HepG2 (cell line): ENCODE results near the gene F12. TPM values are rescaled to one million over a fixed set of nuclear protein-coding genes. Genes with fewer than 3 reads are reported as not detected.
A peak's percentile ranks its signal among the peaks of the same experiment; 100 is the strongest.

Experiments used
- GMEB1 ChIP-seq: sonication (generic); formaldehyde crosslinking; IDR thresholded peaks from 2 replicates; pipeline ENCODE4 v1.5.1; 2020; ENCODE audit warnings: missing genetic modification reagents, mild to moderate bottlenecking, borderline replicate concordance
- HCFC1 ChIP-seq: fragments of 150-350 bp; IDR thresholded peaks from 2 replicates; pipeline ENCODE4 v1.6.1; 2014; ENCODE audit warnings: low read depth, low read length
- HMGA1 ChIP-seq: sonication (generic); formaldehyde crosslinking; conservative IDR thresholded peaks from 2 replicates; pipeline ENCODE4 v1.4.0; 2020; ENCODE audit warnings: missing genetic modification reagents
- NAIF1 ChIP-seq: sonication (generic); formaldehyde crosslinking; IDR thresholded peaks from 2 replicates; pipeline ENCODE4 v1.5.0; 2020; ENCODE audit warnings: mild to moderate bottlenecking, missing genetic modification reagents, borderline replicate concordance
- RFX5 ChIP-seq: IDR thresholded peaks from 2 replicates; pipeline ENCODE4 v1.6.1; 2011; ENCODE audit warnings: low read depth, low read length, improper control_type of control experiment
- SCMH1 ChIP-seq: sonication (generic); formaldehyde crosslinking; IDR thresholded peaks from 2 replicates; pipeline ENCODE4 v1.9.0; 2021; ENCODE audit warnings: missing genetic modification reagents, mild to moderate bottlenecking, borderline replicate concordance
- SIX1 ChIP-seq: sonication (generic); formaldehyde crosslinking; IDR thresholded peaks from 2 replicates; pipeline ENCODE4 v1.4.0; 2020; ENCODE audit warnings: missing genetic modification reagents, borderline replicate concordance
- ZBTB7A ChIP-seq: sonication (generic); formaldehyde crosslinking; IDR thresholded peaks from 2 replicates; pipeline ENCODE4 v1.8.0; 2022; ENCODE audit warnings: mild to moderate bottlenecking, missing genetic modification reagents
- ZKSCAN5 ChIP-seq: sonication (generic); formaldehyde crosslinking; IDR thresholded peaks from 2 replicates; pipeline ENCODE4 v1.5.1; 2020; ENCODE audit warnings: mild to moderate bottlenecking, missing genetic modification reagents
- ZNF143 ChIP-seq: sonication (generic); formaldehyde crosslinking; IDR thresholded peaks from 2 replicates; pipeline ENCODE4 v1.4.0; 2020; ENCODE audit warnings: missing genetic modification reagents
- ZNF263 ChIP-seq: sonication (generic); formaldehyde crosslinking; IDR thresholded peaks from 2 replicates; pipeline ENCODE4 v1.4.0; 2020; ENCODE audit warnings: missing genetic modification reagents
- ZNF281 ChIP-seq: sonication (generic); formaldehyde crosslinking; IDR thresholded peaks from 2 replicates; pipeline ENCODE4 v1.4.0; 2020; ENCODE audit warnings: missing genetic modification reagents, borderline replicate concordance
- ZNF430 ChIP-seq: sonication (generic); formaldehyde crosslinking; IDR thresholded peaks from 2 replicates; pipeline ENCODE4 v1.9.0; 2021; ENCODE audit warnings: mild to moderate bottlenecking, missing genetic modification reagents
- ZNF543 ChIP-seq: sonication (generic); formaldehyde crosslinking; IDR thresholded peaks from 2 replicates; pipeline ENCODE4 v1.4.0; 2020; ENCODE audit warnings: mild to moderate bottlenecking, missing genetic modification reagents
- ZNF580 ChIP-seq: IDR thresholded peaks from 2 replicates; pipeline ENCODE4 v1.6.1; 2016; ENCODE audit warnings: low read depth, borderline replicate concordance
- ZNF619 ChIP-seq: sonication (generic); formaldehyde crosslinking; IDR thresholded peaks from 2 replicates; pipeline ENCODE4 v1.4.0; 2020; ENCODE audit warnings: mild to moderate bottlenecking, missing genetic modification reagents
- ZNF670 ChIP-seq: sonication (generic); formaldehyde crosslinking; IDR thresholded peaks from 2 replicates; pipeline ENCODE4 v1.8.0; 2022; ENCODE audit warnings: mild to moderate bottlenecking, missing genetic modification reagents, borderline replicate concordance
- polyA plus RNA-seq, 8 experiments: library from polyadenylated mRNA; depleted of rRNA in 3 of 8; stranded (reverse) in 7 of 8; unstranded in 1 of 8; fragments of >200 nt; fragmentation: Illumina TruSeq in 4 of 8; extraction: Trizol in 4 of 8; gene quantifications; 2 replicates each; pipeline versions ENCODE4 v1.2.1 to v1.2.3, GENCODE V29; 2011 to 2016; ENCODE audit warnings: low read depth in 4 of 8, missing spikeins in 1 of 8, mixed read lengths in 1 of 8; ENCODE audit not compliant: insufficient read depth in 1 of 8
- total RNA-seq, 5 experiments: library from RNA; depleted of rRNA; stranded (reverse); fragments of >200 nt; fragmentation: Illumina TruSeq; extraction: Trizol; gene quantifications; 2 replicates each; pipeline ENCODE4 v1.2.3, GENCODE V29; 2016; ENCODE audit warnings: low read depth in 1 of 5
- TF ChIP-seq, protein P1 (sequence below): sonication (generic); formaldehyde crosslinking; IDR thresholded peaks from 2 replicates; pipeline ENCODE4 v1.4.0; 2020; ENCODE audit warnings: missing genetic modification reagents
- TF ChIP-seq, protein P2 (sequence below): sonication (generic); formaldehyde crosslinking; IDR thresholded peaks from 2 replicates; pipeline ENCODE4 v1.8.0; 2022; ENCODE audit warnings: missing genetic modification reagents, low read depth, mild to moderate bottlenecking, borderline replicate concordance
- TF ChIP-seq, protein P3 (sequence below), 2 experiments: sonication (generic) in 1 of 2; formaldehyde crosslinking in 1 of 2; IDR thresholded peaks; 2 replicates each; pipeline versions ENCODE4 v1.5.1 to v1.6.1; 2011 to 2020; ENCODE audit warnings: borderline replicate concordance in 1 of 2, low read depth in 1 of 2, low read length in 1 of 2, mild to moderate bottlenecking in 1 of 2, missing genetic modification reagents in 1 of 2, moderate library complexity in 1 of 2

Gene F12
- total and polyA plus RNA-seq, 2 of the 13 experiments (the other 11 are each of a cell fraction or from before 2014, with no cell fraction given): 2.5 to 3.0 TPM

- TF ChIP-seq ZKSCAN5 (CRISPR knock-in tag) (no peak), RFX5 (no peak), ZNF430 (CRISPR knock-in tag) (peak; percentile 31), ZNF580 (no peak), SCMH1 (CRISPR knock-in tag) (no peak), ZNF670 (CRISPR knock-in tag) (no peak), ZBTB7A (CRISPR knock-in tag) (peak; percentile 55; the same call in 1 of the 2 replicates), ZNF281 (CRISPR knock-in tag) (peak; percentile 60; the same call in 1 of the 2 replicates), HCFC1 (no peak), NAIF1 (CRISPR knock-in tag) (no peak), ZNF143 (CRISPR knock-in tag) (no peak), HMGA1 (CRISPR knock-in tag) (no peak), SIX1 (CRISPR knock-in tag) (no peak), ZNF543 (CRISPR knock-in tag) (peak; percentile 66; the same call in 1 of the 2 replicates), GMEB1 (no peak), ZNF263 (CRISPR knock-in tag) (peak; percentile 97), ZNF619 (CRISPR knock-in tag) (no peak)
- TF ChIP-seq, protein P1, sequence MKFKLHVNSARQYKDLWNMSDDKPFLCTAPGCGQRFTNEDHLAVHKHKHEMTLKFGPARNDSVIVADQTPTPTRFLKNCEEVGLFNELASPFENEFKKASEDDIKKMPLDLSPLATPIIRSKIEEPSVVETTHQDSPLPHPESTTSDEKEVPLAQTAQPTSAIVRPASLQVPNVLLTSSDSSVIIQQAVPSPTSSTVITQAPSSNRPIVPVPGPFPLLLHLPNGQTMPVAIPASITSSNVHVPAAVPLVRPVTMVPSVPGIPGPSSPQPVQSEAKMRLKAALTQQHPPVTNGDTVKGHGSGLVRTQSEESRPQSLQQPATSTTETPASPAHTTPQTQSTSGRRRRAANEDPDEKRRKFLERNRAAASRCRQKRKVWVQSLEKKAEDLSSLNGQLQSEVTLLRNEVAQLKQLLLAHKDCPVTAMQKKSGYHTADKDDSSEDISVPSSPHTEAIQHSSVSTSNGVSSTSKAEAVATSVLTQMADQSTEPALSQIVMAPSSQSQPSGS (CRISPR knock-in tag): 0 out of 2 replicates have a peak, but pooled peaks have one; percentile 43
- TF ChIP-seq, protein P2, sequence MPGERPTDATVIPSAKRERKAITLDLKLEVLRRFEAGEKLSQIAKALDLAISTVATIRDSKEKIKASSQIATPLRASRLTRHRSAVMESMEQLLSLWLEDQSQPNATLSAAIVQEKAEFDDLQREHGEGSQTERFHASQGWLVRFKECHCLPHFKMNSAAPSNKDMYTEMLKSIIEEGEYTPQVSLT (CRISPR knock-in tag): no peak
- TF ChIP-seq, protein P3, sequence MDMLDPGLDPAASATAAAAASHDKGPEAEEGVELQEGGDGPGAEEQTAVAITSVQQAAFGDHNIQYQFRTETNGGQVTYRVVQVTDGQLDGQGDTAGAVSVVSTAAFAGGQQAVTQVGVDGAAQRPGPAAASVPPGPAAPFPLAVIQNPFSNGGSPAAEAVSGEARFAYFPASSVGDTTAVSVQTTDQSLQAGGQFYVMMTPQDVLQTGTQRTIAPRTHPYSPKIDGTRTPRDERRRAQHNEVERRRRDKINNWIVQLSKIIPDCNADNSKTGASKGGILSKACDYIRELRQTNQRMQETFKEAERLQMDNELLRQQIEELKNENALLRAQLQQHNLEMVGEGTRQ (IDR thresholded peaks at IDR 0.05; ENCODE audit: low read depth, low read length): no peak
- TF ChIP-seq, protein P3 (CRISPR knock-in tag; IDR thresholded peaks at IDR 0.05; ENCODE audit: borderline replicate concordance): no peak
Observed at GRCh38 chr5:177366528-177367322, 42.6 kb downstream of the F12 start (continued).
